A673 (cell line): ENCODE results near the gene CLDN11. TPM values are rescaled to one million over a fixed set of nuclear protein-coding genes. Genes with fewer than 3 reads are reported as not detected.

Source experiments
- BruUV-seq: library from RNA; stranded (reverse); fragments of 400-500 nt; replicated peaks from 2 replicates; lab custom pipeline; 2021; lab: Mats Ljungman, UMichigan
- CTCF ChIA-PET: fragments of 300-600 bp; sonication (Branson Sonifier 250); formaldehyde crosslinking; loops from one replicate; lab custom pipeline; 2022; ENCODE audit warnings: antibody characterized with exemption; lab: Charles Lee
- POLR2A ChIA-PET: fragments of 300-600 bp; sonication (Branson Sonifier 250); formaldehyde crosslinking; loops from one replicate; lab custom pipeline; 2022; ENCODE audit warnings: antibody characterized with exemption; ENCODE audit not compliant: low non-redundant PET; lab: Charles Lee
- DNase-seq: peaks from one replicate; pipeline ENCODE4 v3.0.0-alpha.2; 2015; ENCODE audit warnings: low spot score
- H3K27ac ChIP-seq: fragments of 200-600 bp; sonication (generic); 2 replicates; pipeline ENCODE4 v1.5.1; 2016; ENCODE audit warnings: mixed run types, low read depth, mild to moderate bottlenecking, mixed read lengths, antibody characterized with exemption, low read length; ENCODE audit not compliant: poor library complexity, severe bottlenecking
- H3K27me3 ChIP-seq: fragments of 200-600 bp; sonication (generic); replicated peaks from 2 replicates; pipeline ENCODE4 v1.6.1; 2017; ENCODE audit warnings: mixed run types, low read depth, mild to moderate bottlenecking, mixed read lengths, antibody characterized with exemption, low read length; ENCODE audit not compliant: insufficient read depth, poor library complexity
- H3K36me3 ChIP-seq: fragments of 200-600 bp; sonication (generic); 2 replicates; pipeline ENCODE4 v1.6.1; 2016; ENCODE audit warnings: mixed run types, mild to moderate bottlenecking, mixed read lengths, antibody characterized with exemption, low read length; ENCODE audit not compliant: insufficient read depth, poor library complexity, severe bottlenecking
- H3K4me1 ChIP-seq: fragments of 200-600 bp; sonication (generic); 2 replicates; pipeline ENCODE4 v1.6.1; 2017; ENCODE audit warnings: mixed run types, mild to moderate bottlenecking, mixed read lengths, antibody characterized with exemption, low read length; ENCODE audit not compliant: insufficient read depth, poor library complexity, severe bottlenecking
- H3K4me3 ChIP-seq: fragments of 200-600 bp; sonication (generic); 2 replicates; pipeline ENCODE4 v1.5.1; 2016; ENCODE audit warnings: low read depth, mixed run types, mild to moderate bottlenecking, mixed read lengths, low read length; ENCODE audit not compliant: poor library complexity, severe bottlenecking
- H3K9me3 ChIP-seq: fragments of 200-600 bp; sonication (generic); 2 replicates; pipeline ENCODE4 v1.6.1; 2016; ENCODE audit warnings: mixed run types, low read depth, mild to moderate bottlenecking, mixed read lengths, antibody characterized with exemption, low read length; ENCODE audit not compliant: poor library complexity, severe bottlenecking
- EZH2 ChIP-seq: fragments of 200-600 bp; sonication (generic); IDR thresholded peaks from 2 replicates; pipeline ENCODE4 v1.6.1; 2017; ENCODE audit warnings: borderline replicate concordance, low read depth, mild to moderate bottlenecking, mixed read lengths, antibody characterized with exemption, low read length; ENCODE audit not compliant: poor library complexity, severe bottlenecking
- intact Hi-C: fragments of 100-400 bp; cut with micrococcal nuclease; formaldehyde crosslinking; loops from one replicate; pipeline ENCODE4 v1.10.0; 2022; ENCODE audit not compliant: unreplicated experiment
- total RNA-seq: library from RNA; stranded (reverse); gene quantifications from 2 replicates; pipeline ENCODE4 v1.2.3, GENCODE V29; 2021
- TF ChIP-seq, protein P1 (sequence below): fragments of 300-800, 200-600 bp; sonication (generic); conservative IDR thresholded peaks from 2 replicates; pipeline ENCODE4 v1.5.1; 2017; ENCODE audit warnings: low read depth, mild to moderate bottlenecking, antibody characterized with exemption, low read length, moderate library complexity, mixed read lengths

CLDN11 gene
- total RNA-seq, 1 experiment from 2014 or later, result not detected

DNA sequence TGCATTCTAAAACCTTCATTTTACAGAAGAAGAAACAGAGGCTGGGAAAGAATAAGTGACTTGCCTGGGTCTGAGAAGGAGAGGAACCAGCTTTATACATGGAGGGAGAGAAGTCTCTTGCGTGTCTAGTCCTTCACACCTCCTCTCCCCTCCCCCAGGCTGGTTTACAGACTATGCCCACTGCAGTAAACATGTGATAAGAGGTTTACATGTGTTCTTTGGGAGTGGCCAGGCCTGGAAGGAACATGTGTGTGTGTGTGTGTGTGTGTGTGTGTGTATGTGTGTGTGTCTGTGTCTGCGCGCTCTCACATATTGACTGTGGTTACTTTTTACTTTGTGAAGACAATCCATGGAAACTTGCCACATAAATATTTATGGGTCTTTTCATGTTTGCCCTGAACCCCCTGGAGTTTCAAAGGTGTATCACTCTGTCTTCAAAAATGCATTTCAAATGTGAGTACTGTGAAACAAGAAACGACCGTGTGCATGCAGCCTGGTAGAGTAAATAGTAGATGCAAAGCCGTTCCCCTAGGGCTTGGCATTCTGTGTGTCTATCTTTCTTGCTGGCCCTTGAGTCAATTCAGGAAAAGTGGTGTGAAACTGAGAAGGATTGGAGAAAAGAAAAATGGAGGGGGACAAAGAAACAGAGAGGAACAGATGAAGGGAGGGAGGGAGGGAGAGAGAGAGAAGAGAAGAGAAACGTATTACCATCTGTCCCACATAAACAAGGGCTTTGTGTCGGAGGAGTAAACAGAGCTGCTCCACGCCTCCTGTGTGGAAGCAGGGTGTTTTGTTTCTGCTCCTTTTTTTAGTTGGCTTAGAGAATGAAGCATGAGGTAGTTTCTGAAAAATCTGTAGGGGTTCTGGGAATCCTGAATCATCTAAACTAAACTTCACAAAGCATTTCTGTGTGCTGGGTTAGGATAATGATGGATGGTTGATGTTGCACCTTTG, 51.7 kb downstream of the CLDN11 start:
- ChIA-PET CTCF (no interaction called here), POLR2A (no interaction called here)
- Histone ChIP-seq H3K27ac (no peak overlapping the region), H3K4me3 (no peak overlapping the region), H3K4me1 (peaks cover 5% of the 10 kb centered on the region), H3K9me3 (no peaks in the 10 kb centered on the region), H3K27me3 (no peaks in the 10 kb centered on the region), H3K36me3 (no peaks in the 10 kb centered on the region)
- intact Hi-C loops, result no loop called here
- DNase-seq, result no peak
- TF ChIP-seq, protein P1, sequence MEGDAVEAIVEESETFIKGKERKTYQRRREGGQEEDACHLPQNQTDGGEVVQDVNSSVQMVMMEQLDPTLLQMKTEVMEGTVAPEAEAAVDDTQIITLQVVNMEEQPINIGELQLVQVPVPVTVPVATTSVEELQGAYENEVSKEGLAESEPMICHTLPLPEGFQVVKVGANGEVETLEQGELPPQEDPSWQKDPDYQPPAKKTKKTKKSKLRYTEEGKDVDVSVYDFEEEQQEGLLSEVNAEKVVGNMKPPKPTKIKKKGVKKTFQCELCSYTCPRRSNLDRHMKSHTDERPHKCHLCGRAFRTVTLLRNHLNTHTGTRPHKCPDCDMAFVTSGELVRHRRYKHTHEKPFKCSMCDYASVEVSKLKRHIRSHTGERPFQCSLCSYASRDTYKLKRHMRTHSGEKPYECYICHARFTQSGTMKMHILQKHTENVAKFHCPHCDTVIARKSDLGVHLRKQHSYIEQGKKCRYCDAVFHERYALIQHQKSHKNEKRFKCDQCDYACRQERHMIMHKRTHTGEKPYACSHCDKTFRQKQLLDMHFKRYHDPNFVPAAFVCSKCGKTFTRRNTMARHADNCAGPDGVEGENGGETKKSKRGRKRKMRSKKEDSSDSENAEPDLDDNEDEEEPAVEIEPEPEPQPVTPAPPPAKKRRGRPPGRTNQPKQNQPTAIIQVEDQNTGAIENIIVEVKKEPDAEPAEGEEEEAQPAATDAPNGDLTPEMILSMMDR, result no peak
- no peak for TF ChIP-seq EZH2
- BruUV-seq, result no TSS peak

DNA sequence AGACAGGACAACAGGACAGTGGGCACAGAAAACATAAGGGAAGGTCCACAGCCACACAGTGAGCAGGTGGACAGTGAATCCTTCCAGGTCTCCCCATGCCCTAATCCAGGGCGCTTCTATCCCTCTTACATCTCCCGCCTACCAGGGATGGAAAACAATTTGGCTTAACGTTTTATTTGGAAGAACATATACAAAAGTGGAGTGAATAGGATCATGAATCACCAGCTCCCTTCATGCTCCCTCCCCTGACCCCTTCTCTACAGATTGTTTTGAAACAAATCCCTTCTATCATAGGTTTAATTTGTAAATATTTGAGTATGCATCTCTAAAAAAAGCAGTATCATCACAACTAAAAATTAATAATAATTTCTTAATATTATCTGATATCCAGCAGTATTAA, 52.5 kb downstream of the CLDN11 start:
- H3K36me3 ChIP-seq, result no peaks in the 10 kb centered on the region
- H3K27ac ChIP-seq, result no peak overlapping the region
- H3K4me3 ChIP-seq, result no peak overlapping the region
- peaks cover 5% of the 10 kb centered on the region for H3K4me1 ChIP-seq
- CTCF ChIA-PET, result no interaction called here
- BruUV-seq, result no TSS peak
- H3K9me3 ChIP-seq, result no peaks in the 10 kb centered on the region
- H3K27me3 ChIP-seq, result no peaks in the 10 kb centered on the region
- POLR2A ChIA-PET, result no interaction called here
- no peak for TF ChIP-seq EZH2
- TF ChIP-seq, protein P1, result no peak
- intact Hi-C loops, result no loop called here
- no peak for DNase-seq

DNA sequence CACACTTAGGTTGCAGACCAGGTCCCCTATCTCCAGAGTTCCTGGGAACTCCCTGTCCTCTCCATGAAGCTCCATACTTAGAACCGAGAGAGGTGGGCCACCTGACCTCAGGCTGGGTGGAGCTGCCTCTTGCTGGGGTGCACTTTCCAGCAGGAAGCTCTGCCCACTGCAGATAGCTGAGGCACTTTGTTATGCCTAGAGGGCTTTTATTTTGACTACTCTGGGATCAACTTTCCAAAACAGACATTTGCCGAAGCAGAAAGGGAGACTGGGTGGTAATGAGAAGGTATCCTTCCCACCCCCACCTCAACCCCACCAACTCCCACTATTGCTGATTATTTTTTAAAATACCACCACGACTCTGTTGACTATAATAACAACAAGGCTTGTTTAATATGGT, 54.7 kb downstream of the CLDN11 start:
- ChIA-PET CTCF (no interaction called here), POLR2A (no interaction called here)
- no peak overlapping the region for H3K4me3 ChIP-seq
- no peaks in the 10 kb centered on the region for H3K9me3 ChIP-seq
- BruUV-seq, result no TSS peak
- H3K36me3 ChIP-seq, result no peaks in the 10 kb centered on the region
- H3K27me3 ChIP-seq, result no peaks in the 10 kb centered on the region
- peaks cover 5% of the 10 kb centered on the region for H3K4me1 ChIP-seq
- TF ChIP-seq EZH2, result no peak
- TF ChIP-seq, protein P1, result no peak
- intact Hi-C loops, result no loop called here
- DNase-seq, result no peak
- H3K27ac ChIP-seq, result no peak overlapping the region
